Lung (tissue), 12 donors: ENCODE results near the gene ANO9. TPM values are rescaled to one million over a fixed set of nuclear protein-coding genes. Genes with fewer than 3 reads are reported as not detected.

ENCODE experiments used
- ATAC-seq: fragments of 200-7000 bp; cut with Tn5 transposase; one replicate; pipeline ENCODE4 v1.9.1; 2020; ENCODE audit warnings: moderate number of reproducible peaks; ENCODE audit not compliant: insufficient read depth, low FRiP score
- DNase-seq, 3 donors: peaks; one replicate each; pipeline ENCODE4 v3.0.0-alpha.2; 2013 to 2017
- H3K27ac ChIP-seq, 2 donors: one replicate each; pipeline ENCODE4 v1.5.1; 2013; ENCODE audit warnings: mild to moderate bottlenecking in 2 of 2, moderate library complexity in 2 of 2, control low read depth in 1 of 2, inconsistent platforms in 1 of 2, low read depth in 1 of 2, low read length in 1 of 2
- H3K27me3 ChIP-seq, 3 donors: one replicate each; pipeline ENCODE4 v1.5.1; 2013; ENCODE audit warnings: low read length in 2 of 3; ENCODE audit not compliant: control insufficient read depth in 3 of 3, insufficient read depth in 3 of 3
- H3K36me3 ChIP-seq, 4 donors: one replicate each; pipeline ENCODE4 v1.5.1; 2013; ENCODE audit warnings: low read length in 4 of 4, mild to moderate bottlenecking in 1 of 4, moderate library complexity in 1 of 4; ENCODE audit not compliant: control insufficient read depth in 4 of 4, insufficient read depth in 4 of 4
- H3K4me1 ChIP-seq, 5 donors: one replicate each; pipeline ENCODE4 v1.5.1; 2013; ENCODE audit warnings: low read length in 5 of 5, mild to moderate bottlenecking in 2 of 5, moderate library complexity in 1 of 5; ENCODE audit not compliant: control insufficient read depth in 5 of 5, insufficient read depth in 5 of 5
- H3K4me3 ChIP-seq: one replicate; pipeline ENCODE4 v1.5.1; 2013; ENCODE audit warnings: mild to moderate bottlenecking, control low read depth, moderate library complexity
- H3K9ac ChIP-seq, 2 donors: one replicate each; pipeline ENCODE4 v1.5.1; 2013; ENCODE audit warnings: low read length in 2 of 2, control low read depth in 1 of 2; ENCODE audit not compliant: insufficient read depth in 1 of 2
- H3K9me3 ChIP-seq, 4 donors: one replicate each; pipeline ENCODE4 v1.5.1; 2013; ENCODE audit warnings: low read length in 3 of 4, mild to moderate bottlenecking in 1 of 4, moderate library complexity in 1 of 4; ENCODE audit not compliant: control insufficient read depth in 4 of 4, insufficient read depth in 3 of 4
- CTCF ChIP-seq: IDR thresholded peaks from 2 replicates; pipeline ENCODE4 v1.5.1; 2012; ENCODE audit warnings: mild to moderate bottlenecking; ENCODE audit errors: control extremely low read depth, extremely low read depth
- WGBS, 2 donors: extraction: QIAGEN DNeasy Blood & Tissue Kit; methylation state at CpG; one replicate each; pipeline ENCODE4 v1.1.7; 2013; 5-methylcytosine and 5-hydroxymethylcytosine counted together
- polyA plus RNA-seq, 2 donors: library from polyadenylated mRNA; stranded (reverse); fragments of 200-250 nt; gene quantifications; one replicate each; pipeline ENCODE4 v1.2.1, GENCODE V29; 2013
- total RNA-seq, 2 donors: library from RNA; depleted of rRNA in 1 of 2; stranded (reverse); fragments of >200 nt in 1 of 2; gene quantifications; one replicate each; pipeline ENCODE4 v1.2.1, GENCODE V29; 2014 to 2021
- donor health status: control.
- donor health status: control.
- donor health status: Bipolar disorder and iron deficiency.
- donor health status: healthy.
- donor health status: DM: yes; HTN: yes; CAD: no.

The ANO9 gene
- total and polyA plus RNA-seq, 4 donors = 5.8 to 18.6 (median 13.2) TPM

GRCh38 chr11:460331-461199 lies 18.8 kb upstream of the ANO9 start:
- TF ChIP-seq CTCF = no peak
- H3K9me3 ChIP-seq = no peaks in the 10 kb centered on the region
- H3K36me3 ChIP-seq = peaks cover 0 to 14% (median 4%) of the 10 kb centered on the region in 4 donors
- WGBS, 2 donors = 86 to 97% methylated on average over 41 of the region's 41 CpGs
- peak; percentile 53 for ATAC-seq
- H3K4me3 ChIP-seq = no peak overlapping the region
- peak overlapping the region; percentile 48 to 71 for H3K27ac ChIP-seq
- DNase-seq = no peak
- H3K4me1 ChIP-seq = peaks cover 0 to 2% (median 0%) of the 10 kb centered on the region in 5 donors
- no peak overlapping the region for H3K9ac ChIP-seq
- H3K27me3 ChIP-seq = no peaks in the 10 kb centered on the region

GRCh38 chr11:459511-460220 lies 17.9 kb upstream of the ANO9 start:
- TF ChIP-seq CTCF = no peak
- no peak overlapping the region for H3K9ac ChIP-seq
- H3K27me3 ChIP-seq = no peaks in the 10 kb centered on the region
- ATAC-seq (no peak), DNase-seq (no peak)
- no peak overlapping the region for H3K4me3 ChIP-seq
- H3K4me1 ChIP-seq = peaks cover 0 to 2% (median 0%) of the 10 kb centered on the region in 5 donors
- no peaks in the 10 kb centered on the region for H3K9me3 ChIP-seq
- peaks cover 0 to 17% (median 5%) of the 10 kb centered on the region in 4 donors for H3K36me3 ChIP-seq
- H3K27ac ChIP-seq = peak overlapping the region; percentile 48 to 71
- 94 to 95% methylated on average over 24 of the region's 24 CpGs for WGBS, 2 donors

- 34 to 69% methylated on average over 23 of the region's 23 CpGs for WGBS, 2 donors
- H3K4me1 ChIP-seq = peaks cover 0 to 2% (median 0%) of the 10 kb centered on the region in 5 donors
- H3K27me3 ChIP-seq = no peaks in the 10 kb centered on the region
- no peak overlapping the region for H3K27ac ChIP-seq
- no peak overlapping the region for H3K4me3 ChIP-seq
- peaks cover 0 to 28% (median 11%) of the 10 kb centered on the region in 4 donors for H3K36me3 ChIP-seq
- no peak overlapping the region for H3K9ac ChIP-seq
- DNase-seq (no peak), ATAC-seq (no peak)
- TF ChIP-seq CTCF = no peak
- H3K9me3 ChIP-seq = no peaks in the 10 kb centered on the region
Measured at GRCh38 chr11:457111-457760, 15.4 kb upstream of the ANO9 start.
